NCI-H128 (cell line): ENCODE measurements around the gene CMC2.

ENCODE experiments used
- DNase-seq: peaks from one replicate; lab custom pipeline; 2025; ENCODE audit not compliant: unreplicated experiment; lab: John Stamatoyannopoulos, UW

CMC2 gene

DNA sequence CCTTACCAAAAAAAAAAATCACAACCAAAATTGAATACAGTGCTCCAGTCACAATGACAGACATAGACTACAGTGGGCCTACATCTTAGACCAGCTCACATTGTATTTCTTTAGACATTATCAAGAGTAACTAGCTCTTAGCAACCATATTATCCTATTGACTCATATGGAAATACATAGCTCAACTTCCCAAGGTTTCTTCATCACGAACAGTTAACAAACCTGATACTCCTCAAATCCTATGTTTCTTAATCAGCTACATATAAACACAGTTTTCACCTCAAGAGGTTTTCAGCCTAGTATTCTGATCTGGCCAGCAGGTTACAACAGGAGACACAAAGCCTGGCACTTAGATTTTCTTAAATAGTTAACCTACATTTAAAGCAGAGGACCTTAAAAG lies 29.7 kb downstream of the CMC2 start:
- no peak for DNase-seq

DNA sequence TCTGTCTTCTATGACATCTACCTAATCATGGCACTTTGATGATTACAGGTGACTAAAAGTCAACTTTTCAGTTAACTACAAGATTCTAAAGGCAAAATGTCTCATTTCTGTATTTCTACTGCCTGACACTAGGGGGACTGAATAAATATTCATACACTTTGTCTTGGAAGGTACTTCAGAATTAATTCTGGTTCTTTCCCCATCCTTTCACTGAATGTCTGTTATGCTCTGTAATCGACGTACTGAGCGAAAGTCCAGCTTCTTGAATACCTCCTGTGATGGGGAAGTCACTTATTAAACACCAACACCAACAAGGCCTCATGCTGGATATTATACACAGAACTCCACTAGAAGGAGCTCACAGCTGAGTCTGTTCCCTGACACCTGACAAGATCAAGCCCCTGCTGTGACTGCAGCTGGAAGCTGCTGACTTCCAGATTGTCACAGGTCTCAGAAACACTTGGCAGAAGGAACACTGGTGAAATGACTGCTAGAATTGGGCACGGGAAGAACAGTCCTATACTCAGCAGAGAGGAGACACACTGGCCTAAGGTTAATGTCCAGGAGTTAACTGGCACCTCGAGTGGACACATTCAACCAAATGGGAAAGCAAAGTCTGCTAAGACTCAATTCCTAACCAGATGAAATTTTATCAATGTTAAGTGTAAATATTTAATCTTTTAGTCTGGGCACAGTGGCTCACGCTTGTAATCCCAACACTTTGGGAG lies 31.9 kb downstream of the CMC2 start:
- DNase-seq = no peak

DNA sequence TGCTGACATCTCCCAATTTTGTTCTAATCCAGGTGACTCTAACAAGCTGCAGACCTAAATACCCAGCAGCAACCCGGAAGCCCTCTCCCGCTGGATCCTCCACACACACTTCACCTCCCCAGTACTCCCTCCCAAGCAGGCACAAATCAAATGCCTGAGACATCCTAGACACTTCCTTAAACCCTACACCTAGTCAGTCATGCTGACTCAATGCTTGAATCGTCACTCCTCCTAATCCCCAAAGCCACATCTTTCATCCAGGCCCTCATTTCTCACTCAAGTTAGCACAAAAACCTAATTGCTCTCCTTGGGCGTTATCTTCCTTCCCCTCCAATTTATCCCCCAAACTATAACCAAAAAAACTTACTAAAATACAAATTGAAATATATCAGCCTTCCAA lies 32.7 kb downstream of the CMC2 start:
- no peak for DNase-seq

DNA sequence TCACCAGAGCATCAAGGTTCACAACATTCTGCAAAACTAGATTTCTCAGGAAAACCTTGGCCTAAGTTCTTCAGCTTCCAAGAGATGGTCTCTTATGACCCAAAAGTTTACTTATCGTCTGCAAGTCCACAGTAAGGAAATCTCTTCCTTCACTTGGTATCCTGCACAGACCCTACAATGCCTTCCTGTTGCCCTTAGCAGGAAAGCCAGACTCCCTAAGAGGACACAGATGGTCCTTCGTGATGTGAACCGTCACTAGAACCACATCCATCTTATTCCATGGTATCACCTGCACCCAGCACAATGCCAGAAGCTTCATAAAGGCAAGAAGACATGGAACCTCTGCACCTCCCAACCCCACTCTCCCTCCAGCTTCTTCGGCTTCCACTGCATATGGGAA lies 34.1 kb downstream of the CMC2 start:
- DNase-seq = no peak

DNA sequence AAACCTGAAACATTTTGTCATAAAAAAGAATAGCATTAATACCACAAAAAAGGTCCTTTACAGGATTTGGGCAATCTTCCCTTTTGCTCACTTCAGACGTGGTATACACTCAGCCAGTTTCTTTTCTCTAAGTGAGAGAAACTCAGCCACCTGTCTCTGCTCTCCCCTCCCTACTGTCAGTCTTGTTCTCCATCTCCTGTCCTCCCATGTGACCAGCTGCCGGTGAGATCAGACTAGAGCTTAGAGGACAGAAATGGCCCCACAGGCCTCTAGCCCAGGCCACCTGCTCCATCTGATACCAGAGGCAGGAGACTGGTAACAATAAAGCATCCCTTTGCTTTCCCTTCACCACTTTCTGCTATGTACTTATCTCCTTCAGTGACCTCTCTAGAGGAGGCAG lies 34.9 kb downstream of the CMC2 start:
- DNase-seq = no peak

DNA sequence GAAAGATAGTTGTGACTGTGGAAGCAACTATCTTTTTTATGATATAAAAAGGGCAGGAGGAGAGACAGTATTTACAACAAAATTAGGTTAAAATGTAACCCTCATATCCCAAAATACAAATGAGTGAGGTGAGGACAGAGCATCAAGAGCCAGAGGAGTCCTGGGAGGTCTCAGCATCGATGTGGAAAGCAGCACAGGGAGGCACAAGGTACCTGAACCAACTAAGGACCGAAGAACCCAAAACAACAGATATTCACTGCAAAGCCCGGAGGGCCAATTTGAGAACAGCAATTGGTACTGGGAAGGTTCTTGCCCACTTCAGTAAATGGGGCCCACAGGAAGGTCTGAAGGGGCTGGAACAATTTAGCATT lies 37.6 kb downstream of the CMC2 start:
- no peak for DNase-seq

DNA sequence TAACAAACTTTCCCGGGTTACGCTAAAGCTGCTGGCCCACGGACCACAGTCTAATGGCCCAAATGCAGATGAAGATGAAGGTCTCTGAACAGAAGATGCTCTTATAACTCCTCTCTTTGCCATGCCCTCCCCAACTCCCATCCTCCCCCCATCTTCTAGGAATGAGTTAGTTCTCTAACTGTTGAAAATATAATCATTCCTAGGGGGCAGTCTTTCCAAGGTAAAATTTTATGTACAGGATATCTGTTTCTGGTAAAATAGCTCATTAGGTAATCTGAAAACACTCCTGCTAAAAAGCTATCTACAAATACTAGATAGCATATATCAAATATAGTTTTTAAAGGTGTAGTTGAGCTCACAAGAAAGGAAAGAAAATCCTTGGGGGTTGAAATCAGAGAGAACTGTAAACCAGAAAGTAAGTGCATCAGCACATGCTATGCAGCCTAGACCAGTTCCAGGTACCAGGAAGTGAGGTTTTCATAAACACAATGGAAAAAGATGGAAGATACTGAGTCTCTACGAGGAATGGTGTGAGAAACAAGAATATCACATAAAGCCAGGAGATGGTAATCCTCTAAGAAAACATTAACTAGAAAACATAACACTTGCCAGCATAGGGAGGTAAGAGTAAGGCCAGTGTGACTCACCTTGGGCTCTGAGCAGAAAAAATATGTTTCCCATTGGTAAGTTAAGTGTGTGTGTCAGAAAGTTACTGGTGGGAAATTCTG lies 38.1 kb downstream of the CMC2 start:
- DNase-seq = no peak

DNA sequence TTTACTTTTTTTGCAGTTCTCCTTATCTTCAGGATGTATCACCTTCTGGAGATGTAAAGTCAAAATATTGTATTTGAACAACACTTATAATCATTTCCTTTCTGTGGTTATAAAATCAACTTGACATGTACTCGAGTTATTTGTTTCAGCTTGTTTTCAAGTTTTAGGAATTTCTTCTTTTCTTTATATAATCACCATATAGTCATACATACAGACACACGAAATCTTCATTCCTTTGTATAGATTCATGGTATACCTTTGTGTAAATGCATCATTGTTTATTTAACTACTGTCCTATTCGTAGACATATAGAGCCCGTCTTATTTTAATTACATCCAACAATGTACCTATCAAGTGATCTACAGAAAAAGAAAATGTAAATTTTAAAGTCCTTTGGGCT lies 40.1 kb downstream of the CMC2 start:
- DNase-seq = no peak

DNA sequence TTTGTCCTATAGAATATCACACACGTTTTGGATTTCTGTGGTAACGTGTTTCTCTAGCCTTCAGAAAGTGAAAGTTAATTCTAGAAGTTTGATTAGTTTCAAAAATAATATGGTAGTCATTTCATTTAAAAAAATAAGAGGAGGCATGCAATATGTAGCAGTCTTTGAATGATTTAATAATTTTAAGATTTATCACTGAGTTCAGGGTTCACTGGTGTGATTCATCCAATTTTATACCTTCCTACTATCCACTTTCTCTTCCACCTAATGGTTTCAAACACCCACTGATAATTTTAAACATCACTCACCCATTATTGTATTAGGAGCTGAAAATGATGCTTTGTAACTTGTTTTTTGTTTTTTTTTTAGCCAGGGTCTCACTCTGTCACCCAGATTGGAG lies 42.3 kb downstream of the CMC2 start:
- no peak for DNase-seq

DNA sequence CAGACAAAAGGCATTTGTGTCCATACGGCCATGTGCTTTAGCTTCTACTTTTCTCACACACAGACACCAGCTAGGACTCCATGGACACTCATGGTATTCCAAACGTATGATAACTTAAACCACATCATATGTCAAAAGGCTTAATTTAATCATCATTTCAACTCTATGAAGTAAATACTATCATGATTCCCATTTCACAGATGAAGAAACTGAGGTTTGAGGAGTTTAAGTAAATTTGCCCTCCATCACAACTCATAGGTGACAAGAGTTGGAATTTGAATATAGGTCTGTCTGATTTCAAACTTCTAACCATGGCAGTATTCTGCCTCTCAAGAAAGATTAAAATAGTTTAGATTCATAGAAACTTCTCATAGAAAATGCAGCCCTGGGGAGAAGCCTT lies 43.8 kb downstream of the CMC2 start:
- no peak for DNase-seq

DNA sequence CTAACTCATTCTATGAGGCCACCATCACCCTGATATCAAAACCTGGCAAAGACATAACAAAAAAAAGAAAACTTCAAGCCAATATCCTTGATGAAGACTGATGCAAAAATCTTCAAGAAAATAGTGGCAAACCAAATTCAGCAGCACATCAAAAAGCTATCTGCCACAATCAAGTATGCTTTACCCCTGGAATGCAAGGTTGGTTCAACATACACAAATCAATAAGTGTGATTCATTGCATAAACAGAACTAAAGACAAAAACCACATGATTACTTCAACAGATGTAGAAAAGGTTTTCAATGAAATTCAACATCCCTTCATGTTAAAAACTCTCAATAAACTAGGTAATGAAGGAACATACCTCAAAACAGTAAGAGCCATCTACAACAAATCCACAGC lies 48.4 kb downstream of the CMC2 start:
- no peak for DNase-seq

DNA sequence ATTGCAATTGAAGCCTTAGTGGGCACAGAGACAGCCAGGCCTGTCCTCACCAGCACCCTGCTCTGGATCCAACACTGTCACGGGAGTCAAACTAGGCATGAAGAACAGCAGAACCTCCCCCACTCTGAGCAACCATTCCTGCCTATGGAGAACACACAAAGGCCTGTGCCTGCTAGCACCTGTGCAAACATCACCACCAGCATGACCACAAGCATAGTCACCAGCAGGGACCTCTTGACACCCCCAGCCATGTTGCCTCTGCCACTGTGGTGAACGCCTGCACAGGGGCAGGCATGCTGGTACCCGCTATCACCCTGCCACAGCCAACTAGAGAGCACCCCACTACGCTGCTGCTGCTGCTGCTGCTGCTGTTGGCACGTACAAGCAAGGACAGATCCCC lies 51.7 kb downstream of the CMC2 start:
- no peak for DNase-seq

DNA sequence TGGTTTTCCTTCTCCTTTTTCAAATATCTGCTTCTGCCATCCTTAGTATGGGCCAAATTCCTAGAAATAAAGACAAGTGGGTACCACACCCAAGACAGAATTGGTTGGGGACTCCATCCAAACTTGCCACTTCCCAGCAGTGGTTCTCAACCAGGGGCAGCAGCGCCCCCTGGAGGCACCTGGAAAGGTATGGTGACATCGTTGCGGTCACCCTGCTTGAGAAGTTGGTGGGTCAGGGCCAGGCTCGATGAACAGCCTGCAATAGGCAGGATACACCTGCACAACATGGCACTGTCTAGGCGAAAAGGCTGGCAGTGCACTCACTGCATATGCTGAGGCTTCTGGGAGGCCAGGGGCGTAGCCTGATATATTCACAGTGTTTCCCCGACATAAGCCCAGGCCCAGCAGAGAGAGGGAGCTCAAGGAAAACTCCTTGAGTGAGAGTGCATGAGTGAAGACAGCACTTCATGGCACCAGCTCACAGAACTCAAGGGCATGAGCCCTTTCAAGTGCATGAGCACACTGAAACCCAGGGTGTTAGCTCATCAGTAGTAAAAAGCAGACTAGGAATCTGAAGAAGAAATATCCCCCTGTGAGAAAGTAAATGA lies 57.7 kb downstream of the CMC2 start:
- DNase-seq = no peak

DNA sequence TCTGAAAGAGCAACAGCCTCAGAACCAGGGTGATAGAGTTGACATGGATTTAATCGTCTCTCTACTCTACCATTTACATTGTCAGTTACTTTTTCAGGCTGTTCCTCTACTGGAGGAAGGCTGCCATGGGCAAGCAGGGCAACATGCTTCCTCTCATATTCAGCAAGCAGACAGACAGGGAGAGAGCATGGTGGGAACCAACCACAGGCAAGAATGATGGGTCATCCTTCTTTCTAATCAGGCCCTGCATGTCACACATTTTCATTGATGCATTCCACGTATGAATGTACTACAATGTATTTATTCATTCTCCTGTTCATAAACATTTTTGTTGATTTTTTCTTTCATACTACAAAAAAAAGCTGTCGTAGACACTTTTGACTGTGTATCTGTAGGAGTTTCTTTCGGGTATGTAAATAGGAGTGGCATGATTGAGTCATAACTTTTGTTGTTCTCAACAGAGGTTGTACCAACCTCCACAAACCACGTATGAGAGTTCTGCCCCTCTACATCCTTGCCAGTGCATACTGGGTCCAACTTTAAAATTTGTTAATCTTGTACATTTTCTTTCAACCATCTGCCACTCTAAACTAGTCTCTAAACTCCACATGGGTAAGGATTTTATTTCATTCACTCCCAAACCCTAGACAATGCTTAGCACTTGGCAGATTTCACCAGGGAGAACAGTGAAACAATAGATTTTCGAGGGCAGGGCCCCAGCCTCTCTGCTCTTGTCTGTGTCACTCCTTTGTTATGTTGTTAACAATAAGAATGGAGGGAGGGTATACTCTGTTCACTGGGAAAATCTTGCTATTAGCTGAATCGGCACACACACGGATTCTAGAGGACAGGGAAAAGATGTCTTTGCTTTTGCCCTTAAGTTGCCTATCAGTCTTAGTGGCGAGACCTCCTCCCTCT lies 58.7 kb downstream of the CMC2 start:
- no peak for DNase-seq

DNA sequence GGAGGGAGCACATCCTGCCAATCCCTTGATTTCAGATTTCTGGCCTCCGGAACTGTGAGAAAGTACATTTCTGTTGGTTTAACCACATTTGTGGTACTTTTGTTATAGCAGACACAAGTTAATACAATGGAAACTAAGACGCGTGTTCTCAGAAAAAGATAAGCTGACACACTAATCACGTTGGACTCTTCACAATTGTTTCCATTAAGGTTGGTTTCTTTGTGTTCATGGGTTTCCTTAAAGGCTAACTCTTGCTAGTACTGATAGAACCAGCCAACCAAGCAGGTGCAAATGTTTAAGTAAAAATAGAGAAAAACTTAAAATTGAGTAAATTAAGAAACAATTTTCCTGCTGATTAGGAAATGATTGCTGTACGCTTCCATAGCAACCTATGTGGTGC lies 59.4 kb downstream of the CMC2 start:
- no peak for DNase-seq

DNA sequence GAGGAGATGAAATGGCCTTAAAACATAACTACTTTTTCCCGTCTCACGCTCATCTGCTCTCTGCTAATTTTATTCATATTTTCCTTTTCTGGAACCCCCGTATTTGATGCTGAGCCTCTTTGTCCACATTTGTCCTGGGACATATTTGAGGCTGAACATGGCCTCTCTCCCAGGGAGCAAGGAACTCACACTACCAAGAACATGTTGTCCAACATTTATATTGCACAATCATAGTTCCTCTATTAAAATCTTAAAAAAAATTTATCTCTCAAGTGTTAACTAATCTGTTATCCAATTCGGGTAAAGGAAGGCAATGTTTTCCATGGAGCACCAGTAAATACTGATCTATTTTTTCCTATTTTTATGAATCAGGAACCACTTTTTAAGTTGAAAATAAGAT lies 60.2 kb downstream of the CMC2 start:
- no peak for DNase-seq

DNA sequence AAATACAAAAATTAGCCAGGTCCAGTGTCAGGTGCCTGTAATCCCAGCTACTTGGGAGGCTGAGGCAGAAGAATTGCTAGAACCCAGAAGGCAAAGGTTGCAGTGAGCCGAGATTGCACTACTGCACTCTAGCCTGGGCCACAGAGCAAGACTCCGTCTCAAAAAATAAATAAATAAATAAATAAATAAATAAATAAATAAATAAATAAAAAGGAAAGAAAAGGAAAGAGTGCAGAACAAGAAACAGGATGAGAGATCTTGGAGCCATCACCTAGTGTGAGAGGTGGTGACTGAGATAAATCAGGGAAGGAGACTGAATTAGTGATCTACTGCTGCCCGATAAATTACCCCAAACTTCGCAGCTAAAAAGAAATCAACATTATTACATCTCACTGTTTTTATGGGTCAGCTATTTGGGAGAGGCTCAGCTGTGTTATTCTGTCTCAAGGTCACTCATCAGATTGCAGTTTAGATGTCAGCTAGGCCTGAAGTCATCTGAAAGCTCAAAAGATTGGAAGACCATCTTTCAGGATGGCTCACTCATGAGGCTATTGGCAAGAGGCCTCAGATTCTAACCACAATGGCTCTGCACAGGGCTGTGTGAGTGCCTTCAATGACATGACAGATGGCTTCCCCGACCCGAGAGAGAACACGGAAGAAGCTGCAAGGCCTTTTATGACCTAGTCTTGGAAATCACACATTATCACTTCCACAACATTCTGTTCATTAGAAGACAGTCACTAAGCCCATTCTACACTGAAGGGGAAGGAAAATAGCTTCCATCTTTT lies 66.4 kb downstream of the CMC2 start:
- no peak for DNase-seq

DNA sequence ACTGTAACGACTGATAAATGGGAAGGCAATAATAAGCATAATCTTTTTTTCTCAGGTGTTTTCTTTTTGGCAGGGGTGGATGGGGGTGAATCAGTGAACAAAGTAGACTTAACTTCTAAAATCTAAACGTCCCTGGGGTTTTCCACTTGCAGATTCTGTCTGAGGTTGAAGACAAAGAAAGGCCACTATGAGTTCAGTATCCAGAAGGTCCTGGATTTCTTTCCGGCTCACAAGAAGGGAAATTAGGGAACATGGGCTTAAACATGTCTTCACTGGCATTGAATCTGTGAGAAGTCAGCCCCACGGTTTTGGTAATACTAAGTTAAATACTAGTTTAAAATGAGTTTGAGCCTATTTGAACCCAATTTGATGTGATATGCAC lies 67.8 kb downstream of the CMC2 start:
- DNase-seq = no peak

DNA sequence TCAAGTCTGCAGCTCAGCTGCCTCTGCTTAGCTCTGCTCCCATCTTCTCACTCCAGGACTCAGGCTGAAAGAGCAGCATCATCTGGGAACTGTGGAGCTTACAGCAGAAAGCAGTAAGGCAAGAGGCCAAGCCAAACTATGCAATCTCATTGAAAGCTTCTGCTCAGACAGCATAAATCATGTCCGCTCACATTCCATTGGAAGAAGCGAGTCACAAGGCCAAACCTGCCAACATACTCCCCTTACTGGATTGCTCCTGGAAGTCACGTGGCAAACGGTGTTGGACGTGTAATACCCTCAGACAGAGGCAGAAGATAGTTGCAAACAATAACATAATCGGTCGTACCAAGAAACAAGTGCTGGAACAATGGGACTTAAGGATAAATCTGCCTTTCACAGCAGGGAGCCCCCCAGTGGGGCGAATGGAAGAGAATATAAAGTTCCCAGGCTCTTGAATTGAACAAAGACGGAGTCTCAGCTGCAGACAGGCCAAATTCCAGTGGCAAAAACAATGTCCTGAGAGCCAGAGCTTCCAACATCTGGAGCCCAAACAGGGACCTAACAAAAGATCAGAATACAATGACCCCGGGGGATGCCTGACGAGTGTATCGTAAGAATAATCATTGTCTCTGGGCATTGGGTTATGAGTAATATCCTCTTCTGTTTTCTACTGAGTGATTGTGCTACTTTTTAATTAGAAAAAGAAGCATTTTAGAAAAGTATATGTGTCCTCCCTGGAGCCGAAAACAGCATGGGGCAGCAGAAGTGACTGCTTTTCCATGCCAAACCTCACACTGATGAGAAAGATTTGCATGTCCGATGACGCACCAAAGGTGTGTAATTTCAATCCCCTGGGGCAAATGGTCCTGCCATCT lies 68.4 kb downstream of the CMC2 start:
- no peak for DNase-seq

DNA sequence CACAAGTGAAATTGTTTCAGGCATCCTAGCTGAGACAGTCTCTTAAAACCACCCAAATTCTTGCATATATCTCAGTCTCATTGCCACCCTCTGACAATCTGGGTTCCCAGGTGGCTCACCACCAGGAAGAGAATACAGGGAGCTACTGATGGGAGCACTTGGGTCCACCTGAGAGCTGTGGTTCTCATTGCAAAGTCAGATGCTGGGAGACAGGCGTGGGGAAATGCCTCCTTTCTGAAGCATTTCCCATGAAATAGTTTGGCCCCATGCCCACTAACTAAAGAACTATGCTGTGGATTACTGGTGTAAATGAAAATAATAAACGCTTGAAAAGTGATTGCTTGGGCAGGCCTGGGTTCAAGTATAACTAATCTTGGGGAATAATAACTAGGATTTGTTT lies 70.3 kb downstream of the CMC2 start:
- no peak for DNase-seq
